Suppressor macrophage (primary cell): Measurements from ENCODE around the gene SLC8A3.

Source experiments
- DNase-seq, 4 experiments: peaks; one replicate each; pipeline ENCODE4 v3.0.0-alpha.2; 2020 to 2022

SLC8A3 gene

DNA sequence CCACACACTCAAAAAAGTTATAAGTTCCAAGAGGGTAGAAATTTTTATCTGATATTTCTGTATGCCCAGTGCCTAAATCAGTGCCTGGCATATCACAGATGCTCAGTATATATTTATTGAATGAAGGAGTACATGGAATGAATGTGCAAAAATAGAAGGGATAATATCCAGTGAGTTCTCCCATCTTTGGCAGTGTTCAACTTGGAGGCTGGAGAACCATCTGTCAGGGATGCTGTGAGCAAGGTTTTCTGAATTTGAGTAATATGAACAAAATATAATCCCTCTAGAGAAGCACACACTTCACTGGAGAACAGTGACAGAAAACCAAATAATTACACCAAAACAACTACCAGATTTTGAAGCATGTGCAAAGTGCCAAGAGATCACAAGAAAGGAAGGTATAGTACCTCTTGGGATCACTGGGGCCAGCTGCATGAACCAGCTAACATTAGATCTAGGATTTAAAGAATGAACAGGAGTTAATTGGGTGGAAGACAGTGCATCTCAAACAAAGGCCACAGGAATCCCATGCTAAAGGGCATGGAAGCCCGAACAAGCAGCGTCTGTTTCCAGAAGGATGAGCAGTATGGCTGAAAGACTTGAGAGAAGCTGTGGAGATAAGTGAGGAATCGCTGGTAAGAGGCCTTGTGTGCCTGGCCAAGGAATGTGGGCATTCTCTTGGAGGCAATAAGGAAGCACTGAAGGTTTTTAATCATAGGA, 11.5 kb downstream of the SLC8A3 start:
- DNase-seq = no peak

DNA sequence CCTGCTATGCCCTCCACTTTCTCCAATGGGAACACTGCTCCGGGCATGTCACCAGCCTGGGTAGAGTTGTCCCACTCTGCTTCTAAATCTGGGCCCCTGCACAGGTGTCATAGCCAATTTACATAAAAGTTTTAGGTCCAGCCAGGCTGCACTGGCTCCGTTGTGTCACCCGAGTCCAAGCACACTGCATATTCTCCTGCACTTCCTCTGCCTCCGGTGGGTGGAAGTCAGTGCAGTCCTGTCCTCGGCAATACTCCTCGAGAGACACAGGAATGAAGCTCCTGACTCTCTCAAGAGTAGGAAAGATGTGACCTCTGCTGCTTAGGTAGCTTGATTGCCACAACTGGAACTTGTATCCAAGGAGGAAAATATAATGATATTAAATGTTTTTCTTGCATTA, 15.2 kb downstream of the SLC8A3 start:
- DNase-seq = no peak

DNA sequence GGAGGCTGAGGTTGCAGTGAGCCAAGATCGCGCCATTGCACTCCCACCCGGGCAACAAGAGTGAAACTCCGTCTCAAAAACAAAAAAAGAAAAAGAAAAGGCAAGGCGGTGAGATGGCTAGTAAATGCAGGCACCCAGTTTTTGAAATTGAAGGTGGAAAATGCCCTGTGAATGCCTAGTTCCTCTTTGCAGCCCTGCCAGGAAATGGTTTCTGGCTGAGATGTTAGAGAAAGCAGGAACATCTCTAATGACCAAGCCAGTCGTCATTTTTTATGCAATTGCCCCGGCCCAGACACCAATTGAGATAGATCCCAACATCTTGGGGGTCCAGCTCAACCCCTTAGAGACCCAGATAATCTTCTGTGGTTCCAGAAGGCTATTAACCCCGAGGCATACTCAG, 17.0 kb downstream of the SLC8A3 start:
- peak; percentile 52 to 67 (median 58) for DNase-seq

- no peak for DNase-seq
These were observed 17.8 kb downstream of the SLC8A3 start for GRCh38 chr14:70170976-70171375.

DNA sequence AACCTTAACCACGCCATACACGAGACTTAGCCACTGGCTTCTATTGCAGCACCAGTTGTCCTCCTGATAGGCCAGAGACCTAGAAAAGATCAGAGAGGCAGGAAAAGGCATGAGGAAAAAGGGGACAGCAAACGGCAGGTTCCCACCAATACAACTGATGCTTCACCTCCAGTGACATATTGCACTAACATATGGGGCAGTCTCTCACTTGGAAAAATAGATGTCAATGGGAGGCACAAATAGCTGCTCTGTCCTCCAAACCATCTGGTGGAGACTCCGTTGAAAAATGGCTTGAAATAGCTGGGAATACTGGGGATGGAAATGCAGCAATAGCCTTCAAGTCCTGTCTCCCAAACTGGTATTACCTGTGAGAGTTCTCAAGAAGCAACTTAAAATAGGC, 20.3 kb downstream of the SLC8A3 start:
- DNase-seq = no peak

- DNase-seq = no peak
These were observed 22.1 kb downstream of the SLC8A3 start for GRCh38 chr14:70166530-70167203.

GRCh38 chr14:70162358-70162757, 26.4 kb downstream of the SLC8A3 start:
- DNase-seq = no peak

DNA sequence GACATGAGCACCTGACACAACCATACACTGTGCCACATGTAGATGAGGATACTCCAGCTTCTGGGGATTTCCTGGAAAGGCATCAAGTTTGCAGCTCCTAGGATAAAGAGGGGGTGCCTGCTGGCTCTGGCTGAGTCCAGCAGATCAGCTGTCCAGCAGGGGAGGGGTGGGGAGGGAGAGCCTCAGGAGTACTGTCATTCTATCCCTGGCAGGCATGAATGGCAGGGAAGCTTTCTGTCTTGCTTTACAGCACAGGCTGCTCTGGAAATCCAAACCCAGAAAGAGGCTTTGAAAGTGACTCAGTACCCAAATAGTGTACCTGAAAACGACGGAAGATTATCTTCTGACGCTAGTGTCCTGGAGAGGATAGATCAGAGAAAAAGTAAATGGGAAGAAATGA, 32.2 kb downstream of the SLC8A3 start:
- no peak for DNase-seq

DNA sequence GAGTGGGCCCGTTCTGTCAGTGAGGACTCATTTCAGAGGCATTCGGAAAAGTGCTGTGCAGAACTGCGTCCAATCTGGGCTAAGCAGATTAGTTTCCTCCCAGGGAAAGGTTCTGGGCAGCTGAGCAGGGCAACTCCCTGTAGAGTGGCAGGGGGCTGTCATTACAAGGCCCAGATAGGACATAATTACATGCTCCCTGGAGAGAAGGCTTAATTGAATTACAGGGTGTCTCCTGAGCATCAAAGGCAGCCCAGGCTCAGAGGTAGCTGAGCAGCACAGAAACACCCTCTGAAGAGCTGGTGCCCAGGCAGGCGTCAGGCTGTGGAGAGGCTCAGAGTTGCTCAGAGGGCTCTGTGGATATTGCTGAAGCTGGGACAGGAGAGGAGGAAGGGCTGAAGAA, 36.0 kb downstream of the SLC8A3 start:
- no peak for DNase-seq

GRCh38 chr14:70152081-70152480, 36.7 kb downstream of the SLC8A3 start:
- DNase-seq = no peak

DNA sequence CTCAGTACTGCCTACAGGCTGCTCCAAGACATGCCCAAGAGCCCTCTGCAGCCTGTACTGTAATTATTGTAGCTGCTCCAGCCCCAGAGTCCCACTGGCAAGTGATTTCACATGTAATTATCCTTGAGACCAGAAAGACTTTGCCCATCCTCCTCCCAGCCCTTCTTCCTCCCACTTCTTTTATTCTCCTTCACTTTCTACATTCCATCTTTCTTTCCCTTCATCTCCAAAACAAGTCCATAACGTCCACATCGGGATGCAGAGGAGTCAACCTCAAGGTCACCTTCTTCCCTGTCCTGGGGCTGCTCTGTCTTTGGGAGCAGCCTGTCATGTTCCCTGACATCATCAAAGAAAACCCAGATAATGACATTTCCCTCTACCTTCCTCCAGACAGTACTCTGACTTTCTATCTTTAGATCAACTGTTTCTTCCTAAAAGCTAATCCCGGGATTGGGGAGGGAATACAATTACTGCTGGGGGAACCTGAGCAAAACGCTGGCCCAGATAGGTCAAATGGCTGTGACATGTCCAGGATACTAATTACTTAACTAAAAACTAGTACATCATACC, 39.1 kb downstream of the SLC8A3 start:
- no peak for DNase-seq

DNA sequence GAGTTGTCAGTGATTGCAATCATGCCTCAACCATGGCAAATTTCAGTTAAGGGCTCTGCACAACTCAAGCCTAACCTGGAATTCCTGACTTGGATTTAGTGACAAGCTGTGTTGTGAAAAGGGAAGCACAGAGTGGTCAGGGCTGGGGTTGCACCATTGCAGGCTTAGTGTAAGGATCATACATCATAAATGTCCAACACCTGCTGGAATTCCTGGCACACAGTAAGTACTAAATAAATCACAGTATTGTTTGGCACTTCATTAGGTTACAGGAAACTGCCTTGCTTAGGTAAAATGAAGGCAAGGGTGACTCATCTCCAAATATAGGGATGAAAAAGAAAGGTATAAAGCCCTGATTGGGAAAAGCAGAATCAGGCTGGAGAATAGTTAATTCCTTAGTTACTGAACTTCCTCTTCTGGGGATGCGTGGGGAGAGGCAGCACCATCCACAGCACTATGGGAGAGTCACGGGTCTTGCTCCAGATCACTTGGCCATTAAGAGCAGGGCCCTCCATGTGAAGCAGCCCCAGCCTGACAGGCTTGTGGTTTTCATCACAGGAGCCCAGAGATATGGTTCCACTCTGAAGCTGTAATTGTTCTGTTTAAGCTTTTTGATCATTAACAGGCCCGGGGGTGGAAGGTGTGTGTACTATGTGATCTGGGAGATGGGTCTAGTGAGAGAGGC, 39.7 kb downstream of the SLC8A3 start:
- peak; percentile 66 to 81 (median 78) for DNase-seq

- DNase-seq = no peak
These were observed 40.4 kb downstream of the SLC8A3 start for GRCh38 chr14:70148351-70148750.

GRCh38 chr14:70144046-70144445, 44.7 kb downstream of the SLC8A3 start:
- DNase-seq = peak; percentile 14 to 68 (median 46)

GRCh38 chr14:70143306-70143705, 45.4 kb downstream of the SLC8A3 start:
- DNase-seq = no peak

DNA sequence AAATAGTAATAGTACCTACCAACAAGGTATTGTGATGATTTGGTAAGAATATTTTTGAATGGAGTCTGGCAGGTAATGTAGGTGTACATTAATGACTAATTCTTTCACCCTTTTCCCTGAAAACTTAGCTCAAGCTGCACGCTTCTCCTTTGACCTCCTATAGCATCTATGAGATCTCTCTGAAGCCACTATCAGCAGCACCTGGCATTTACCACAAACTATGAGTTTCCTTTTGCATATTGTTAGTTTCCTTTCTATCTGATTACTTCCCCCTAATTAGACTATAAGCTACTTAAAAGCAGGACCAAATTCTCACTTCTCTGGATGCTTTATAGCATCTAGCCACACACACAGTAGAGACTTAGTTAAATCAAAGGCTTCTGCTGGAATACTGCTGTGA, 48.1 kb downstream of the SLC8A3 start:
- no peak for DNase-seq

GRCh38 chr14:70139384-70139783, 49.4 kb downstream of the SLC8A3 start:
- no peak for DNase-seq

DNA sequence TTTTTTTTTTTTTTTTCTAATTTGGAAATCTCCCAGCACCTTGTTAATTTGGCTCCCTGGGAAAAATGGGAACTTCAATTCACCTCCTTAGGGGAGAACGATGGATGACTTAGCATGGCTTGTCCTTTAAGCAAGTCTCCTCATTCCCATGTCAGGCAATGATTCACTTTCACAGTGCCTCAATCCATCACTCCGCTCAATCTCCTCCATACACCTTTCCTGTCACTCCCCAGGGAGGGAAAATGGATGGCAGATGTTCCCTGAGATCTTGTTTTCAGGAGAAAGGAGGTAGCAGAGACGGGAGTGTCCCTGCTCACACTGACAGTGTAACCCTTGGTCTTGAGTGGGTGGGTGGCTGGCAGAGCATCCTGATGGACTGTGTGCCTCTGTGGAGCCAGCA, 51.0 kb downstream of the SLC8A3 start:
- DNase-seq = no peak

DNA sequence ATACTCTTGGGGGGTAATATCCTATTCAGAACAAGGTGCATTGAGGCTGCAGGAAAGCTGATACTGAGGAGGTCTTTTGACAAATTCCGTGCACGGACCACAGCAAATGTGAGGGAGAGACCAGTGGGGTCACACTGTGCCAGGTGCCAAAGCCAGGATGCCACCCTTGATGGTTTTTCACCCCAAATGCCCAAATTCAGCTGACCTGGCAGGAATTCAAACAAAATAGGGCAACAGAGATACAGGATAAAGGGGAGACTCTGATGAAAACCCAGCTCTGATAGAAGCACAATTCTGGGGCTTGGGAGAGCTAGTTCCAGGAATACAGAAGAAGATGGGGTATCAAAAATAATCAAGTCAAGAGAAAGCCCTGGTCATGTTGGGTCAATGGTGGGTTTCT, 55.3 kb downstream of the SLC8A3 start:
- no peak for DNase-seq

- no peak for DNase-seq
These were observed 58.3 kb downstream of the SLC8A3 start for GRCh38 chr14:70130482-70130881.

GRCh38 chr14:70127186-70127585, 61.6 kb downstream of the SLC8A3 start:
- no peak for DNase-seq

DNA sequence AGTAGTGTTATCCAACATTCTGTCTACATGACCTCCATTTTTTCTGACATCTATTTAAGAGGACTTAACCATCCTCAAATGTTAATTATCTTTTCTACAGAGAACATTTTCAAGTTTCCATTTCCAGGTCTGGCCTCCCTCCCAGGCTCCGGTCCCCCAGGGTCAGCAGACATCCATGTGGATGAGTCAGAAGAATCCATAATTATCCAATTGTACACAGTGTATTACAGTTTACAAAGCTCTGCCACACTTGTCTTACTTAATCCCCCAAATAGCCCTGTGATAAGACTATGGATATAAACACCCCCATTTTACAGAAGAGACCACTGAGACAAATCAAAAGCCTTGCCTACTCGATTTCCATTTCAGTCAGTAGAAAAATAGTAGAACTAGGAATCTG, 65.0 kb downstream of the SLC8A3 start:
- no peak for DNase-seq

DNA sequence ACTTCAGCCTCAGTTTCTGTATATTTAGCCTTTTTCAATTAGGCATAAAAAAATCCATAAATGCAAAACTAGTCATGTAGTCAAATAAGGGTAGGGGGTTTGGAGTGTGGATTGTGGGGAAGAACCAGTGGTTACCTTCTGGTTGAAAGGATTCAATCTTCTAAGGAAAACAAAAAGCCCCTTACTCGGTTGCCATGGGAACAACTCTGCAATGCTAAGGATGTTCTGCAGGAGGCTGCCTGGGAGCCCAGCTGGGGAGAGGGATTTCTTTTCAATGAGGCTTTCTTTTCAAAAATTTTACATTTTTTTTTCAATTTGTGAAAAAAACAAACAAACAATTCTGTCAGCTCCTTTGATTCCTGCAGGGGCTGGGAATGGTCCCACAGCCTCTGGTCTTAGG, 67.2 kb downstream of the SLC8A3 start:
- no peak for DNase-seq

- DNase-seq = no peak
These were observed 70.7 kb downstream of the SLC8A3 start for GRCh38 chr14:70118064-70118463.
